Endothelial cell (in vitro differentiated cells): ENCODE data around the gene PHC2. TPM values are rescaled to one million over a fixed set of nuclear protein-coding genes. Genes with fewer than 3 reads are reported as not detected.
"Not testable (repeated sequence)": the region's sequence is repeated elsewhere in the genome, so short reads cannot be mapped to it uniquely, and the experiment has no call there.

Experiments used
- DNase-seq: peaks from one replicate; pipeline ENCODE4 v3.0.0; 2021; ENCODE audit warnings: low spot score
- H3K27ac Mint-ChIP-seq: one replicate; pipeline ENCODE4 v1.8.0; 2021; ENCODE audit warnings: mixed read lengths, inconsistent platforms; ENCODE audit not compliant: unreplicated experiment
- H3K27me3 Mint-ChIP-seq: one replicate; pipeline ENCODE4 v1.8.0; 2021; ENCODE audit warnings: mild to moderate bottlenecking, moderate library complexity, mixed read lengths, inconsistent platforms; ENCODE audit not compliant: unreplicated experiment
- H3K36me3 Mint-ChIP-seq: one replicate; pipeline ENCODE4 v1.8.0; 2021; ENCODE audit warnings: mild to moderate bottlenecking, low read depth, mixed read lengths, inconsistent platforms; ENCODE audit not compliant: unreplicated experiment
- H3K4me1 Mint-ChIP-seq: one replicate; pipeline ENCODE4 v1.8.0; 2021; ENCODE audit warnings: mild to moderate bottlenecking, mixed read lengths, inconsistent platforms; ENCODE audit not compliant: unreplicated experiment
- H3K4me3 Mint-ChIP-seq: one replicate; pipeline ENCODE4 v1.8.0; 2021; ENCODE audit warnings: mild to moderate bottlenecking, mixed read lengths, inconsistent platforms; ENCODE audit not compliant: unreplicated experiment
- H3K9me3 Mint-ChIP-seq: one replicate; pipeline ENCODE4 v1.8.0; 2021; ENCODE audit warnings: mixed read lengths, inconsistent platforms; ENCODE audit not compliant: unreplicated experiment
- total RNA-seq: library from RNA; stranded (reverse); fragmentation: NEBNext Ultra II Directional; extraction: Animal tissue kit (Norgen Biotek cat#: 25700); gene quantifications from one replicate; pipeline ENCODE4 v1.2.1, GENCODE V29; 2021; ENCODE audit not compliant: unreplicated experiment
- TF ChIP-seq, protein P1 (sequence below): fragments of 200-600 bp; sonication (generic); IDR thresholded peaks from one replicate; pipeline ENCODE4 v1.5.0; 2021; ENCODE audit warnings: antibody characterized with exemption; ENCODE audit not compliant: unreplicated experiment

The PHC2 gene
- total RNA-seq, 1 donor from 2014 or later, result 177 TPM

DNA sequence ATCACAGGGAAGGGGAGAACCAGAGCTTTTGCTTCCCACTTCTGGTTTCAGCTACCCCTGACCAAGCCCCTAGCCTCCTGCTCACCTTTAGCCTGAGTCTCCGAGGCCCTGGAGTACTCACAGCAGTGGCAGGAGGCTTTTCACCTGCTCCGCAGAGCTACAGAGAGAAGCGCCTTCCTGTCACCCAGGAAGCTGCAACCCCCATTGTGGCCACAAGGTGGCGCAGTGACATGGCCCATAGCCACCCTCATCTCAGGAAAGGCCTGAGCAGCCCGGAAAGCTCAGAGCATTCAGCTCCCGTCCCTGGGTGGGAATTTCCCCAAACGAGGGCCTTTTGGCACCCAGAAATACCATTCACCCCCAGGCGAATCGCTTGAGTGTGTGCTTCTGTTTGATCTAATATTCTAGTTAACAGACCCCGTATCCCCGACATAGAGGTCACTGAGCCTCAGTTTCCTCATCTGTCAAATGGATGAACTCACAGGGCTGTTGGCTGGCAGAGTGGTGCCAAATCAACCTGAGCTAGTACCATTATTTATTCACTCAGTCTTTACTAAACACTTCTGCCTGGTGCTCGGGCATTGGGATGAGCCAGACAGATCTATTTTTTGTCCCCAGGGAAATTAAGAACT is 135.3 kb downstream of the PHC2 start:
- TF ChIP-seq, protein P1, sequence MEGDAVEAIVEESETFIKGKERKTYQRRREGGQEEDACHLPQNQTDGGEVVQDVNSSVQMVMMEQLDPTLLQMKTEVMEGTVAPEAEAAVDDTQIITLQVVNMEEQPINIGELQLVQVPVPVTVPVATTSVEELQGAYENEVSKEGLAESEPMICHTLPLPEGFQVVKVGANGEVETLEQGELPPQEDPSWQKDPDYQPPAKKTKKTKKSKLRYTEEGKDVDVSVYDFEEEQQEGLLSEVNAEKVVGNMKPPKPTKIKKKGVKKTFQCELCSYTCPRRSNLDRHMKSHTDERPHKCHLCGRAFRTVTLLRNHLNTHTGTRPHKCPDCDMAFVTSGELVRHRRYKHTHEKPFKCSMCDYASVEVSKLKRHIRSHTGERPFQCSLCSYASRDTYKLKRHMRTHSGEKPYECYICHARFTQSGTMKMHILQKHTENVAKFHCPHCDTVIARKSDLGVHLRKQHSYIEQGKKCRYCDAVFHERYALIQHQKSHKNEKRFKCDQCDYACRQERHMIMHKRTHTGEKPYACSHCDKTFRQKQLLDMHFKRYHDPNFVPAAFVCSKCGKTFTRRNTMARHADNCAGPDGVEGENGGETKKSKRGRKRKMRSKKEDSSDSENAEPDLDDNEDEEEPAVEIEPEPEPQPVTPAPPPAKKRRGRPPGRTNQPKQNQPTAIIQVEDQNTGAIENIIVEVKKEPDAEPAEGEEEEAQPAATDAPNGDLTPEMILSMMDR, result peak; percentile 98
- H3K4me1 Mint-ChIP-seq, result no peaks in the 10 kb centered on the region
- peak; percentile 63 for DNase-seq
- H3K4me3 Mint-ChIP-seq, result no peak overlapping the region
- peaks cover 1% of the 10 kb centered on the region for H3K27me3 Mint-ChIP-seq
- peaks cover 50% of the 10 kb centered on the region for H3K36me3 Mint-ChIP-seq
- H3K27ac Mint-ChIP-seq, result no peak overlapping the region
- H3K9me3 Mint-ChIP-seq, result no peaks in the 10 kb centered on the region

DNA sequence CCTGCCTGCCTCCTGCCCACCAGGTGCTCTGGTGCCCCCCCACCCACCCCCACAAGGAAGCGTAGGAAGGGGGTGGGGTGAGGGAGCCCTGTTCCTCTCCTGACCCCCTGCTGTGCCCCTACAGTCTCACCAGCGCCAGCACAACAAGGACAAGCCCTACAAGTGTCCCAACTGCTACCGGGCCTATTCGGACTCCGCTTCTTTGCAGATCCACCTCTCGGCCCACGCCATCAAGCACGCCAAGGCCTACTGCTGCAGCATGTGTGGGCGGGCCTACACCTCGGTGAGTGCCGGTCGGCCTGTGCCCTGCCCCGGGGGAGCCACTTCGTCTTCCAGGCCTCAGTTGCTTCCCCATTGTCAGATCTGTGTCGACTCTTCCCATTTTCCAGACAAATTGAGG is 135.9 kb downstream of the PHC2 start:
- Mint-ChIP-seq H3K27ac (no peak overlapping the region), H3K27me3 (peaks cover 1% of the 10 kb centered on the region), H3K9me3 (no peaks in the 10 kb centered on the region), H3K4me1 (no peaks in the 10 kb centered on the region), H3K4me3 (no peak overlapping the region), H3K36me3 (peaks cover 45% of the 10 kb centered on the region)
- TF ChIP-seq, protein P1, result no peak
- no peak for DNase-seq

DNA sequence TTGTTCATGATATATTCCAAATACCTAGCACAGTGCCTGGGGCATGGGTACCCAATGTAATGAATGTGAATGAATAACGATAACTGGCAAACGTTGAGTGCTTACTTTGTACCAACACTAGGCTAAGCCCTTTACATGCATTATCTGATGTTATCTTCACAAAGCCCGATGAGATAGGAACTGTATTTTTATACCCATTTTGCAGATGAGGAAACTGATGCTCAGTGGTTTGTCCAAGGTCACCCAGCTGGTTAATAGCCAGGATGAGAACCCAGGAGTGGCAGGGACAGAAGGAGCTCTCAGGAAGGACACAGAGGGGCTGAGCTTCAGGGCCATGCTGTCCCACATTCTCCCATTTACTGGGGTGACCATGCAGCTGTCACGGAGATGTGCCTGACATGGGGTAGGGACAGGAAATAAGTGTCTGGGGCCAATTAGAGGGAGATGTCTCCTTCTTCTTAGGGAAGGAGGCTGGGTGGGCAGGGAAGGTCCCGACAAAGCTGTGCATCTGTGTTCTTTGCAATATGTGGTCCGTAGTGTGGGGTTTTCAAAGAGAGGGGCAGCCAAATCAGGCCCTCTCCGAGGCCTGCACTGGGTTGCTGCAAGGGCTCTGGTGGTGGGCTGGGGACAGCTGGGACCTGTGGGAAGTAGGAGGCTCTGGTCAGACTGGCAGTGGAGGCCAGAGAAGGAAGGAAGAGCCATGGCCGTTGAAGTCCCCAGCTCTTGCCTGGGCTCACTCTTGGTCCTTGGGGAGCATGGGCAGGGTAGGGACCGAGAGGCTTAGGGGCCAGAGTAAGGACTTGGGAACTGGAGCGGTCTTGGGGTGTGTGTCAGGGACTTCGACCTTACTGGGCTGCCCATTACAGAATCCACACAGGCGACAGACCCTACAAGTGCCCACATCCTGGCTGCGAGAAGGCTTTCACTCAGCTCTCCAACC is 136.6 kb downstream of the PHC2 start:
- H3K4me3 Mint-ChIP-seq, result peak overlapping the region; percentile 65
- H3K27ac Mint-ChIP-seq, result peak overlapping the region; percentile 34
- H3K27me3 Mint-ChIP-seq, result peaks cover 1% of the 10 kb centered on the region
- no peak for DNase-seq
- H3K9me3 Mint-ChIP-seq, result no peaks in the 10 kb centered on the region
- peaks cover 50% of the 10 kb centered on the region for H3K36me3 Mint-ChIP-seq
- TF ChIP-seq, protein P1, result no peak
- H3K4me1 Mint-ChIP-seq, result no peaks in the 10 kb centered on the region

GRCh38 chr1:33292726-33293340 is 138.1 kb downstream of the PHC2 start:
- Mint-ChIP-seq H3K27ac (no peak overlapping the region), H3K9me3 (no peaks in the 10 kb centered on the region), H3K4me1 (peaks cover 10% of the 10 kb centered on the region), H3K27me3 (peaks cover 1% of the 10 kb centered on the region), H3K36me3 (peaks cover 49% of the 10 kb centered on the region), H3K4me3 (no peak overlapping the region)
- DNase-seq, result no peak
- TF ChIP-seq, protein P1, result no peak

DNA sequence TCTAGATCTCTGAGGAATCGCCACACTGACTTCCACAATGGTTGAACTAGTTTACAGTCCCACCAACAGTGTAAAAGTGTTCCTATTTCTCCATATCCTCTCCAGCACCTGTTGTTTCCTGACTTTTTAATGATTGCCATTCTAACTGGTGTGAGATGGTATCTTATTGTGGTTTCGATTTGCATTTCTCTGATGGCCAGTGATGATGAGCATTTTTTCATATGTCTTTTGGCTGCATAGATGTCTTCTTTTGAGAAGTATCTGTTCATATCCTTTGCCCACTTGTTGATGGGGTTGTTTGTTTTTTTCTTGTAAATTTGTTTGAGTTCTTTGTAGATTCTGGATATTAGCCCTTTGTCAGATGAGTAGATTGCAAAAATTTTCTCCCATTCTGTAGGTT is 140.3 kb downstream of the PHC2 start:
- DNase-seq, H3K27me3 Mint-ChIP-seq, H3K27ac Mint-ChIP-seq, H3K9me3 Mint-ChIP-seq, H3K4me3 Mint-ChIP-seq: not testable (repeated sequence)
- Mint-ChIP-seq H3K36me3 (peaks cover 40% of the 10 kb centered on the region), H3K4me1 (peaks cover 27% of the 10 kb centered on the region)
